Measurements from ENCODE around the gene CA6.
"Not testable (repeated sequence)": the region's sequence is repeated elsewhere in the genome, so short reads cannot be mapped to it uniquely, and the experiment has no call there.

GRCh38 chr1:8917536-8917935, 28.1 kb upstream of the CA6 start:
- not testable (repeated sequence) for TF ChIP-seq CTCF, POLR2A, POLR2AphosphoS5 (IDR thresholded peaks at IDR 0.05)

All from breast epithelium (tissue), 3 donors.